HTERT RPE-1 (cell line): Measurements from ENCODE around the gene TSHZ3.

Experiments
- in situ Hi-C: fragments of 300-500 bp; cut with MboI; formaldehyde crosslinking; loops from 4 replicates; pipeline ENCODE4 v1.14.3; 2020; ENCODE audit warnings: low sequenced_read_pairs

The TSHZ3 gene

DNA sequence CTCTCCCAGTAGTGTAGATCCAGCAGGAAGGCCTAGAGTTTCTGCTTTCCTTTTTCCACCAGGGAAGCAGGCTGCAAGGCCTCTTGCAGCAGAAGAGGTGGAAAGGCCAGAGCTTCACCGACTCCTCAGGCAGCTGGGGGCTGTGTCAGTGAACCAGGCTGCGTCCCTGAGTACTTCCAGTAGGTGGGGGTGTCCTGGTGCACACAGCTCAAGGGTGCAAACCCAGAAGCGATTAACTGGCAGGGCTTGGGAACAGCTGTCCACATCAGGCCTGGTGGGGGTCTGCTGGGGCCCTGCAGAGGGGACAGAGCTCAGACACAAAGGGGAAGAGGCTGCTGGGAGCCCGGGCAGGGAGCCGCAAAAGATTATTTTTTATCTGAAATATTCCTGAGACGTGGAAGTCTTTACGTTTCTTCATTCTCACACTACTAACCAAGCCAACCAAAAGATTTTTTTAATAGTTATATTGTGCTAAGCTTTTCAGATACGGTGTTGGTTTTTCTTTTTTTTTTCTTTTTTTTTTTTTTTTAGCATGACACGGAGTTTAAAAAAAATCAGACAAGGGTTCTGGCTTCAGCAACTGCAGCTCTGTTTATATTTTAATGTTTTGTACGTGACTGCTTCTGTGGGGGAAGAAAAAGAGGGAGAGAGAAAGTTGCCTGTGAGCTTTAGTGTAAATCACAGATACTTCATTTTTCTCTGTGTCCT lies 11.0 kb downstream of the TSHZ3 start:
- in situ Hi-C loops = no loop called here

DNA sequence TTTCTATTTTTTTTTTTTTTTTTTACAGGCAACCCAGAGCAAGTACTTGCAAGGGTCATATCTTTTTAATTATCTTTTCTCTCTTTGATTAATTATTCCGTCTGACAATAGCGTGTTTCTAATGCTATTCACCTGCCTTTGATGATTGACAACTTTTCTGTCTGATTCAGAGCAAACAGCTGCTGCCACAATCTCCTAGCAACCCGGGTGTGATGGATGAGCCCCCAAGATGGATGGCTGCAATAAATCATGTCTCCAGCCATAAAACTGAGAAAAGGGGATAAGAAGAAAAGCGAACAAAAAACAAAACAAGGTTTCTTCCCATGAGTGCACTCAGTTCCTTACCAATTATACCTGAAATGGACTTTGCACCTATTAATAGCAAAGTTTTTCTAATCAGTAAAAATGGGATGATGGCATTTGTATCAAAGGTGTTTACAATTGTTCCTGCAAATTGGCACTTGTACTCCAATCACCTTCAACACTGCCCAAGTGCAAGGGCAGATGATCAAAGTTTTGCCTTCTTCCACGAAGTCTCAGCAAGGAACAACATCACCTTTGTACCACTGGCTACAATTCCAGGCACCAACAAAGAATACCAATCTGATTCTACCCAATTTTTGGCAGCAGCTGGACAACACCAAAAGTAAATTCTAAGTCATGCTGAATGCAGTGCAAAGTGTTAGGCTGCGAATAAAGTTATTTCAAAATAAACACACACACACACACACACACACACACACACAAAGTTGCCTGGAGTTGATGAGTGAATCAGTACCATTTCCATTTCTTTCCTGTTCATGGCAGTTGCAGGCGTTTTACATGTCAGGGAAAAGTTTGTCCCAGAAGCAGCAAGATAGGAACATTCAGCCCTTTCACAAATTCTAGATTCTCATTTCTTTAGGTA lies 12.0 kb downstream of the TSHZ3 start:
- in situ Hi-C loops = no loop called here

DNA sequence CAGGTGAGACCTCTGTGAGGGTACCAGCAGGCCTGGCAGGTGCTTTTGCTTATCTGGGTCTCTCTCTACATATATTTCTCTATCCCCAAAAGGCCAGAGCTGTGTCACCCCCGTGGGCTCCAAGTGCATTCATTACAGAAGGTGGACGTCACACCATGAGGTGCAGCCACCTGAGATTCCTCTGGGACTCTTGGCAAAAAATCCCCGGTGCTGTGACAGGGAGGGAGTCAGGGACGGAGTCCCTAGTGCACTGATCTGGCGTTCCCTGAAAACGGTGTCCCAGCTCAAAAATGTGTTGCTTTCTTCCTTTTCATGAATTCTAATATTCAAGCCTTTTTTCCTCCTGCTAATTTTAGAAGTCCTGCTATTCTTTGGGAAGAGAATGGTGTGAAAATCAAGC lies 13.5 kb downstream of the TSHZ3 start:
- in situ Hi-C loops = no loop called here

DNA sequence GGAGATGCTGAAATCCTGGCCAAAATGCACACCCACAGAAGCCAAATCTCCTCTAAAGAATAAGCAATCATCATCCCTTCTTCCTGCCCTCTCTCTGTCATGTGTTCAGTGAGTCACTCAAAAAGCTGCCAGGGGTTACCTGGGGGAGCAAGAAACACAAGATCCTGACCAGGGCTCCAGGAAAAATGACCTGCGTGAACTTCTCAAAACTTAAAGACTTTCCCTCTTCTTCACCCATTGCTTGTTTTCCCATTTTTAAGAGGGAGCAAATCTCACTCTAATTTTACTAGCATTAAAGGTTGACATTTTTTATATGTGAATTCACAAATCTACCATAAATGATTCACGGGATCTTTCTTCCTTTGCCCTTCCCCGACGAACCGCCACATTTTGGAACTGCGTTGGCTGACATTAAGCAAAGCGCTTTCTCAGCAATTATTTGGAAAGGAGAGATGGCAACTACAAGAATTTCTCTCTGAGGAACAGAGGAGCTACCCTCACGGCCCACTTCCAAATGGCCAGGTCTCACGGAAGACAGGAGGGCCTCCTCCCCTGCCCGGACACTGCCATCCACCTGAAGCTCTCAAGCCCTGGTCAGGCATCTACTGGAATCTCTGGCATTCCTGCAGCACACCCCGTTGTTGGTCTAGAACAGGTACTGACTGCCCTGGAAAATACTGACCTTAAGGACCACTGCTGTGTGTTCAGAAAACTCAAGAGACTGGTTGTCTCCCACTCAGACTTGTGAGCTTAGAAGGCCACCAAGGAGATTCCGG lies 14.2 kb downstream of the TSHZ3 start:
- in situ Hi-C loops = no loop called here

DNA sequence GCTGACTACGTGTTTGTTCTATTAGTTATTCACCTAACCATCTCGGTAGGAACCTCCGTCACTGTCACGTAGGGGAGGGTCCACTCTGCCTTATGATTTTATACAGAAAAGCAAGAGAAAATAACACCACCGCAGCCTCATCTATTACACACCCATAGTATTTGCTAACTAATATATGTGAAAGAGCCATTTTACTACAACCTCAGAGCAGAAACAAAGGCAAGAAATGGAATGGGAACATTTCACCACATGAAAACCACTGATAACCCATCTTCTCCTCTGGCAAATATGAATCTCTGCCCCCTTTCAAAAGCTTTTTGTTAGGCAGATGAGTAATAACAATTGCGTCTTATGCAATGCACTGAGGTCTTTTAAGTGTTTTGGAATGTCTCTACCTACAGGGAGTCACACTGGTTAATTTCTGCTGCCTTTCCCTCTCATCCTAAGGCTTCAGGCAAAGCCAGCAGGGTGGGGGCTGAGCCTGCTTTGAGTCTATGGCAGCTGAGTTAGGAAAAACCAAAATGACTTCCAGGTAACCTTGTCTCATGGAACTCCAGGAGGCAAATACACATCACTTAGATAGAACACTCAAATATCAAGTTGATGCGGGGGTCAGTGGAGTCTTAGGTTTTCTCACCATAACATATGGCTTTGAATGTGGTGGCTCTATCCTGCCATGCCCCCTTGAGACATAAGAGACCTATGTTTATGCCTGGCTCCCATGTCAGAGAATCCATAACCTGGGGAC lies 15.0 kb downstream of the TSHZ3 start:
- in situ Hi-C loops = no loop called here

DNA sequence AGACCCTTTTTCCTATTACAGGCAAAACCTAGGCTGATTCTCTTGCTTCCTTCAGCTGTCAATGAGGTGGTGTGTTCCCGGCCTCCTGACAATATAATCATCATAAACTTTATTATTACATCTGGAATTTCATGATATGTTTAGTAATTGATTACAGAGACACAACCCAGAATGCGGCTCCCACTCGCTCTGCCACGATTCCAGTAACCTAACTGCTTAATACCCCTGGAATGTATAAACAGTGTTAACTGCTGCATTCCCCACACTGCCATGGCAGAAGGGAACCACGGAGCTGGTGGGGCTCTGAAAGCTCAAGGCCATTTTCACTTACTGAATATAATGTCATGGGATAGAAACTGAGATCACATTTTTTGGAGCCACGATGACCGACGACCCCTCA lies 17.1 kb downstream of the TSHZ3 start:
- in situ Hi-C loops = no loop called here

DNA sequence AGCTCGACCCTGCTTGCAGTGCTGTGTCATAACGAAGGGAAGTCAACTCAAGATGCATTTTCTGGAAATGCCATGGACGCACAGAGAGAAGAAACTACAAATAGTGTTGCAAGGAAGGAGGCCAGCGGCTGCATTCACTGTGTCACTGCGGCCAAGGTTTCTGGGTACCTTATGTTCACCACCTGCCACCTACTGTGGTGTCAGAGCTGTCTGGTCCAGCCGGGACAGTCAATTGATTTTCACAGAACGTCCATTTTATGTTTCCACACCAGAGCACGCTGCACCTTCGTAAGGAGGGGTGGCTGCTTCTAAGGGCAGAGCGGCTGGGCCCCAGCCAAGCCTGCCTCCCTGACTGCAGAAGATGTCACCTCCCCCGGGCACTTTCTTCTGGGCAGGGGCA lies 17.7 kb downstream of the TSHZ3 start:
- in situ Hi-C loops = no loop called here

DNA sequence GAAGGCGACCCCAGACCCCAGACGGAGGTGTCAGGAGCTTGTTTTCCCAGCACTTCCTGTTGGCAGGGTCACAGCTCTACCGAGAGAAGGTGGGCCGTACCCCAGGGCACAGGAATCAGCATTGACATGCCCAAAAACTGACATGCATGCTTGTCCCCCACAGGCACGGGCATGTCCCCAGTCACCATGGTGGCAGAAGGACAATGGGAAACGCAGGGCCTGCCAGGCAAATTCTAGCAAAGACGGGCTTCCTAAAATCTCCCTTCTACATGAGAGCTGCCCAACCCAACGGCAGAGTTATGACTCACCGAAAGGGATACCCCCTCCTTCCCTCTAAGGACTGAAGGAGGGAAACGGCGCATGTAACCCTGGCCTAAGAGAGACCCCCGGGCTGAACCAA lies 18.5 kb downstream of the TSHZ3 start:
- in situ Hi-C loops = no loop called here

DNA sequence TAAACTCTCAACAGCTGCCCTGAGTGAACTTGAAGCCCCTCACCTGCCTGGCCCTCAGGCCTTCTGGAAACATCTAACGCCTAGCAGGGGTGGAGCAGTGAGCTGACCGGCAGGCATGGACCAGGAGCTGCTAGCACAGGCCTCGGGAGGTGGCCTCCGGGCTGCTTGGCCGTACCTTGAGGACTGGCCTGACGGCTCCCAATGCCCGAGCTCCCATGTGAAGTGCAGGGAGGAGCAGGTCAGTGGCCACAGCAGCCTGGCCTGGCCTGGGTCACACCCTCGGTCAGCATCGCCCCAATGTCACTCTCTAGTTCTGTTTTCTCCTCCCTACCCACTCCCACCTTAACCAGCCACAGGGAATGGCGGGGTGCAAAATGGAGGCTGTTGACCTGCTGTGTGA lies 19.0 kb downstream of the TSHZ3 start:
- in situ Hi-C loops = no loop called here

DNA sequence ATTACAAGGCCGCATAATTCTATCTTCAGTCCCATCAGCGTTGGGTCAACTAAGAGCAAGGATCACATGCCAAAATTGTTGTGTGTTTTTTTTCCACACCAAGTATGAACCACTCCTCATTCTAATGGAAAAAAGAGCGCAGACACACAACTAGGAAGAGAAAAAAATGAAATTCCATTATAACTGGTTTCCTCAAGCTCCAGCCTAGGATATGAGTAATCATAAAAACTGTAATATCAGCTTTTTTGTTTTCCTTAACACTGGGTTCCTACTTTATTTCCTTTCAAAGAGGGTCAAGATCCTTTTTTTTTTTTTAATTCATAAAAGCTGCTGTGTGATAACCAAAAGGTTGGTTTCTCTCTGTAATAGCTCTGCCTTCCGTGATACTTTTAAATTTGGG lies 19.4 kb downstream of the TSHZ3 start:
- in situ Hi-C loops = no loop called here

DNA sequence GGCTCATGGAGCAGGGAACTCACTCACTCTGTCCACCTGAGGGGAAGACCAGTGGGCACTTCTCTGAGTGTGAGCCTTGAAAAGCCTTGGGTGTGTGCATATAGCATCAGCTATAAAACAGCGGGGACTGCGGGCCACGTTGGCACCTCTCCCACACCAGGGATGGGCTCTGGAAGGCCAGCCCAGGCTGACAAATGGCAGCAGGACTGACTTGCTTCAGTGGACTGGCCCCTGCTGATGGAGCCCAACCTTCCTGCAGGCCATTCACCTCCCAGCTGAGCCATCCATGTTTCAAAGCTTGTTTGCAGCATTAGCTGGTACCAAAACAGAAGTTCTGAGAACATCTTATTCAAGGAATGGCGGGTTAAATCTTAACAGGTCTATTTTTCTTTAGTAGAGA lies 21.0 kb downstream of the TSHZ3 start:
- in situ Hi-C loops = no loop called here

DNA sequence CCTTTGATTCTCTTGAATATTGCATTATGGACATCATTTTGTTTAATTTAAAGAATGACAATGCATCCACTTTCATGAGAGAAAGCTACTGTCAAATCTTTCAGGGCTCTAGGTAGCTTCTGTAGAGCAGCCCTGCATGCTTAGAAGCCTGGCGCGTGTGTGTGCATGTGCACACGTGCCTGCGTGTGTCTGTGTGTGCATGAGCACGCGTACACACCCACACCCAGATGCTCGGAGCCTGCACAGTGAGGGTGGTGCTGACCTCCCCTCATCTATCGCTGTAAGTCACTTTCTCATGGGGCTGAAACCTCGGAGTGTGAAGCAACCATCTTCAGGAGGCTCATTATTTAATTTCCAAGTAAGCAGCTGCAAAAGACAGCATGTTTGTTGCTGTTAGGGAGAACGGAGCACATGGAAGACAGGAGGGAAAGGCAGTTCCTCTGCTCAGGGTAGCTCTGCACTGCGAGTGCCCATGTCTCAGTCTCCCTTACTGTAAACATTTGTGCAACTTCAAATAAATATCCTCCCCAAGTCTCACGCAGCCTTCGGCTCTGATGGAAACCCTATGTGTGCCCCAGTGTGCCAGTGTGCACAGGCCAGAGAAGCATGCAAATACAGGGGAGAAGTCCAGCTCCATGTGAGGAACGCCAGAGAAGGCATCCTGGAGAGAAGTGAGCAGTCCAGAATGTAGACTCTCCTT lies 22.8 kb downstream of the TSHZ3 start:
- in situ Hi-C loops = no loop called here

DNA sequence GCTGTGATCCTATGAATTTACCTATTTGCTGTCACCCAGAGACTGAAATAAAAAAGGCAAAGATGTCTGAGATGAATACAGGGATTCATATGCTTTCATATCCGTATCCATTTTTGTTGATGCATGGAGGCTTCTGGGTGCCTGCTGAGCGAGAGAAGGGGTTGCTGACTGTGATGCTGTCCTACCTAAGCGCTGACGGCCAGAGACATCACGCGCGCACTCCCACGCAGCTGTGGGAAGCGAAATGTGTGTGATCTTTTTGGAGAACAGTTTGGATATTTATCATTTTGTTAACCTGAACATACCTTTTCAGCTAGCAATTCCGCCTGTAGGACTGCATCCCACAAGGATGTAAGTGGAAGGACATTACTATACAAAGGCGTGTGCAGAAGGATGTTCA lies 23.9 kb downstream of the TSHZ3 start:
- in situ Hi-C loops = no loop called here

DNA sequence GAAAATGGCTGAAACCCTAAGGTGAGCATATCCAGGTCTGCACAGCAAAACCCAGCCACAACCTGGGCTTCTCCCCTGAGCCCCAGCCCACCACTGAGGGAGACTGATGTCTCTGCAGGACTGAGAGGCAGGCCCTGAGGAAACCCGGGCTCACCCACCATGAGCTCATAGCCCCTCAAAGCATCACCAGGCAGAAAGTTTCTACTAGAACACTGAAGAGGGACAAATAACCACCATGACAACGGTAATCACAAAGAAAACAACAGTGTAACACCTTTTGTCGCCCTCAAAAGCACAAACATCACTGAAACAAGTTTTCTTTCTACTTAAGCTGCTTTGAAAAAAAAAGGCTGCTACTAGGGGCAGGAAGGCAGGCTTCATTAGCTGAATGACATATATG lies 29.8 kb downstream of the TSHZ3 start:
- in situ Hi-C loops = no loop called here

DNA sequence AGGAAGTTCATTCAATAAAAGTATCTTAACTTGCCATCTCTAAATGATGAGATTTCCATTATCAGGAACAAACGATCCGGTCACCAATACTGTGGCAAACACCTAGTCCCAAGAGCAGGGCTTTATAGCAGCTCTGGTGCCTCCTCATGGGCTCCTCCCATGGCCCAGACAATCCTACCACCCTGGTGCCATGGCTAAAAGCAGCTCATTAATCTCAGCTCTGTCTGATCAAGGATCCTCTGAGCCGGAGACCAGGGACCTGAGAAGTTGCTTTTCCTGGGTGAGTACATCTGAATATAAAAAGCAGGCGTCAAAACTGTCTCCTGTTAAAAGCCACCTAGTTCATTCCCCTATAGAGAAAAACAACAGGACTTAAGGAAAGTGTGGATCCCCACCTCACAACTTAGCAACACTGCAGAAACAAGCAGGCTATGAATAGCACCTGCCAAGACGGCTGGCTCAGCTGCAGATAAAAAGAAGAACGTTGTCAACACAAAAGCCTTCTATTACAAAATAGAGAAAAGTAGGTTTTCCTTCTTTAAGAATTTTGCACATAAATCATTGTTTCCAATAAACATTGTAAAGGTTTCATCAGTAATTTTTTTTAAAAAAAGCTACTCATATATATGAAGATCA lies 30.3 kb downstream of the TSHZ3 start:
- in situ Hi-C loops = no loop called here

DNA sequence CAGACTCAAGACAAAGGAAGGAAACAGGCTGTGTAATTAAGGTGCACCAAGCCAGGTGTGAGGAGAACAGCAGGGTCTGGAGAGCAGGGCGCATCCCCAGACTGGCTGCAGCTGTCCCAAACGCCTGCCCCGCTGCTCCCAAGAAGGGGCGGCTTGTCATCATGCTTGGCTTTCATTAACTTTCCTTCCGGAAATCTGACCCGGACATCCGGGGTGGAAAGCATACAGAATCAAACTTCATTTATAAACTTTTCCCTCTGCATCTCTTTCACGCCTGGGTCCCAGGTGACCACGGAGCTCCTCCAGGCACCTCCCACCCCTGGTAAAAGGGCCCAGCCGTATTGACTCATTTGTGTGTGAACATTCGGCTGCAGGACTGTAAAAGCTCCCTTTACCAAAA lies 31.7 kb downstream of the TSHZ3 start:
- in situ Hi-C loops = no loop called here

DNA sequence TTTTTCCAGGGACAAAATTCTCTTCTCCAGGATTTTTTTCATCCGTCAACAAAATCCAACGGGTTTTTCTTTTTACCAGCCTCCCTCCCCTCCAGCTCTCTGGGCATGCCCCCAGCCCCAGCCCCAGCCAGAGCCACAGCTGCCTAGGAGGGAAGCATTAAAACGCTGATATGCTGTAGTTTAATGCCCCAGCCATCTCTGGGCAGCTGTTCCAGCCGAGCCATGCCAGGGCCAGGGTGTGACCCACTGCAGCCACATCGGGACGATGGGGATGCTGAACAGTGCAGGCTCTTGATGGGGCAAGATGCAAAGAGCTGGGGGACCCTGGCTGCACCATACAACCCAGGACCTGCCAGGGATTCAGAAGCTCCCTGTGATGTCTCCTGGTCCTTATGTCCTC lies 32.1 kb downstream of the TSHZ3 start:
- in situ Hi-C loops = no loop called here

DNA sequence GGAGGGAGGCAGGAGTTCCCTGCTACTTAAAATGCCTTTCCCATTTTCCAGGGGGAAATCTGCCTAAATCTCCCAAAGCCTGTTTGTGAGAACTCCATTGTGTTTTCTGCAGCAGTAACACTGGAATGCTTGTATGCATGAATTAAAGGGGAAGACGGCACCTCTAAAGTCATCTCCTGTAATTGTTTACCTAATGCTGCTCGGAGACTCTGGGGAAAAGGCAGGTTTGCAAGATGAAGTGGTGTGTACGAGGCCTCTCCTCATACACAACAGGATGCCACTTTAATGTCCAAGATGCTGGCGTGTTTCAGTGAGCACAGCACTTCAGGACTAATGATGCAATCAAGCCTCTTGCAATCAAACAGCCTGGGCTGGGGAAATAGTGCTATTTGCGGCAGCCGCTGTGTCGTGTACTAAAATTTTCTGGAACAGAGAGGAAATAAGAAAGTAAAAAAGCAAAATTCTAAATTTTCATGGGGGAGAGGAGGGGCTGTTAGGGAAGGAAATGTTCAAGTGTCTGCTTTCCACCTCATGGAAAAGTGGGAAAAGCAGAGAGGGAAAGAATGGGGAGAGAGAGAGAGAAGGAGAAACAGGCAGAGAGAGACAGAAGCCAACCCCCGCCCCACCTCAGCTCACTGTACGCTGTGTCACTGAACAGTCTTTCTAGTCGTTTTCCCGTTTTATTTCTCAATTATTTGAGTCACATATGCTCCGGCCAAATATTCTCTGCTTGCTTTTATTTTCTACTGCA lies 32.9 kb downstream of the TSHZ3 start:
- in situ Hi-C loops = no loop called here

DNA sequence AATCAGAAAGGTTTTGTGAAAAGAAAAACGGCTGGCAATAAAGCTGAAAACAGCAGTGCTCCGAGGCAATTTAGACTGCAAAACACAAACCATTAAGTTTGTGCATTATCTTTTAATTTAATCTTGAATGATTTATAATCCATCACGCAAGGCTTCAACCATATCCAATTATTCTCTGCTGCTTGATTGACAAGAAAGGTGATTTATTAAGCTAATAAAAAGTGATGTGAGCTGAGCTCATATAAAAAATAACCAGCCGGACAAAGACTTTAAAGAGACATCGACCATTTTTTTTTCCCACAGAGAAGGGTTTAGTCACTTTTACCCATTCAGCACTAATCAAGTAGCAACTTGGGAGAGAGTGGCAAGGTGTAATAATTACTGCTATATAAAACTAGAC lies 33.6 kb downstream of the TSHZ3 start:
- in situ Hi-C loops = no loop called here
